HepG2 (cell line): ENCODE data around the gene POLN. TPM values are rescaled to one million over a fixed set of nuclear protein-coding genes. Genes with fewer than 3 reads are reported as not detected.

Experiments used
- HDAC2 ChIP-seq: sonication (generic); formaldehyde crosslinking; IDR thresholded peaks from 2 replicates; pipeline ENCODE4 v1.4.0; 2020; ENCODE audit warnings: missing genetic modification reagents
- JUN ChIP-seq: sonication (generic); formaldehyde crosslinking; IDR thresholded peaks from 2 replicates; pipeline ENCODE4 v1.4.0; 2020; ENCODE audit warnings: mild to moderate bottlenecking, missing genetic modification reagents
- MTF1 ChIP-seq: sonication (generic); formaldehyde crosslinking; IDR thresholded peaks from 2 replicates; pipeline ENCODE4 v1.5.0; 2020; ENCODE audit warnings: missing genetic modification reagents
- MYNN ChIP-seq: sonication (generic); formaldehyde crosslinking; IDR thresholded peaks from 2 replicates; pipeline ENCODE4 v1.4.0; 2020; ENCODE audit warnings: mild to moderate bottlenecking, low read depth, missing genetic modification reagents
- SRSF9 ChIP-seq: fragments of 200-400 bp; formaldehyde crosslinking; IDR thresholded peaks from 2 replicates; pipeline ENCODE4 v1.6.1; 2018; ENCODE audit warnings: borderline replicate concordance, mild to moderate bottlenecking, low read depth, low read length; ENCODE audit not compliant: insufficient read depth, poor library complexity, severe bottlenecking
- polyA plus RNA-seq, 8 experiments: library from polyadenylated mRNA; depleted of rRNA in 3 of 8; stranded (reverse) in 7 of 8; unstranded in 1 of 8; fragments of >200 nt; fragmentation: Illumina TruSeq in 4 of 8; extraction: Trizol in 4 of 8; gene quantifications; 2 replicates each; pipeline versions ENCODE4 v1.2.1 to v1.2.3, GENCODE V29; 2011 to 2016; ENCODE audit warnings: low read depth in 4 of 8, missing spikeins in 1 of 8, mixed read lengths in 1 of 8; ENCODE audit not compliant: insufficient read depth in 1 of 8
- total RNA-seq, 5 experiments: library from RNA; depleted of rRNA; stranded (reverse); fragments of >200 nt; fragmentation: Illumina TruSeq; extraction: Trizol; gene quantifications; 2 replicates each; pipeline ENCODE4 v1.2.3, GENCODE V29; 2016; ENCODE audit warnings: low read depth in 1 of 5
- TF ChIP-seq, protein P1 (sequence below): sonication (generic); formaldehyde crosslinking; IDR thresholded peaks from 2 replicates; pipeline ENCODE4 v1.8.0; 2022; ENCODE audit warnings: missing genetic modification reagents, mild to moderate bottlenecking, borderline replicate concordance
- TF ChIP-seq, protein P2 (sequence below): sonication (generic); formaldehyde crosslinking; IDR thresholded peaks from 2 replicates; pipeline ENCODE4 v1.4.0; 2020; ENCODE audit warnings: missing genetic modification reagents
- TF ChIP-seq, protein P3 (sequence below): sonication (generic); formaldehyde crosslinking; conservative IDR thresholded peaks from 2 replicates; pipeline ENCODE4 v1.8.0; 2022; ENCODE audit warnings: missing genetic modification reagents
- TF ChIP-seq, protein P4 (sequence below): sonication (generic); formaldehyde crosslinking; IDR thresholded peaks from 2 replicates; pipeline ENCODE4 v1.5.0; 2020; ENCODE audit warnings: mild to moderate bottlenecking, missing genetic modification reagents
- TF ChIP-seq, protein P5 (sequence below): sonication (generic); formaldehyde crosslinking; IDR thresholded peaks from 2 replicates; pipeline ENCODE4 v1.8.1; 2023; ENCODE audit warnings: missing genetic modification reagents, mild to moderate bottlenecking, borderline replicate concordance
- TF ChIP-seq, protein P6 (sequence below): sonication (generic); formaldehyde crosslinking; IDR thresholded peaks from 2 replicates; pipeline ENCODE4 v1.8.1; 2022; ENCODE audit warnings: low read depth, mild to moderate bottlenecking, missing genetic modification reagents
- TF ChIP-seq, protein P7 (sequence below): sonication (generic); formaldehyde crosslinking; IDR thresholded peaks from 2 replicates; pipeline ENCODE4 v1.5.0; 2020; ENCODE audit warnings: mild to moderate bottlenecking, missing genetic modification reagents, borderline replicate concordance
- TF ChIP-seq, protein P8 (sequence below): sonication (generic); formaldehyde crosslinking; IDR thresholded peaks from 2 replicates; pipeline ENCODE4 v1.4.0; 2020; ENCODE audit warnings: low read depth, mild to moderate bottlenecking, missing genetic modification reagents

Gene POLN
- total and polyA plus RNA-seq, 2 of the 13 experiments (the other 11 are each of a cell fraction or from before 2014, with no cell fraction given): 0.93 to 1.5 TPM

DNA sequence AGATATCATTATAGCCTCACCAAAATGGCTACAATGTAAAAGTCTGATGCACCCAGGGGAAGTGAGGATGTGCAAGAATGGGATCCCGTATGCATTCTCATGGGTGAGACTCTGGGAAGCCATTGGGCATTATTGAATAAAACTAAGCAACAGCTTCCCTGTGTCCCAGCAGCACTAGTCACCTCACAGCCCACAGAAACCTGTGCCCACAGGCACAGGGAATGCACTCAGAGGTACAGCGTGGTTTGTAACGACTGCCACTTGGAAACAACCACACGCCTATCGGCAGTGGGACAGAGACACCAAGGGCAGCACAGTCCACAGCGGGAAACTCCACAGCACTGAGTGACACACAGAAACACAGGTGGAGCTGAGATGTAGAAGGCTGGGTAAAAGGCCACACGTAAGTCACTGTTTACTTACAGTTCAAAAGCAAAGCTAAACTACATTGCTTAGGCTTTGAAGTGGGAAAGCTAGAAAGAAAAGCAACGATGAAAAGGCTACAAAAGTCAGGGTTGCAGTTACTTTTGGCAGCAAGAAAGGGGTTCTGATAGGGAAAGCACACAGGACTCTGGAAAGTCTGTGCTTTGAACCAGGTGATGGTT is 69.2 kb downstream of the POLN start (continued):
- TF ChIP-seq, protein P1, sequence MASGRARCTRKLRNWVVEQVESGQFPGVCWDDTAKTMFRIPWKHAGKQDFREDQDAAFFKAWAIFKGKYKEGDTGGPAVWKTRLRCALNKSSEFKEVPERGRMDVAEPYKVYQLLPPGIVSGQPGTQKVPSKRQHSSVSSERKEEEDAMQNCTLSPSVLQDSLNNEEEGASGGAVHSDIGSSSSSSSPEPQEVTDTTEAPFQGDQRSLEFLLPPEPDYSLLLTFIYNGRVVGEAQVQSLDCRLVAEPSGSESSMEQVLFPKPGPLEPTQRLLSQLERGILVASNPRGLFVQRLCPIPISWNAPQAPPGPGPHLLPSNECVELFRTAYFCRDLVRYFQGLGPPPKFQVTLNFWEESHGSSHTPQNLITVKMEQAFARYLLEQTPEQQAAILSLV (CRISPR knock-in tag): no peak
- TF ChIP-seq JUN (CRISPR knock-in tag) (no peak), HDAC2 (peak; percentile 63), MYNN (CRISPR knock-in tag) (no peak), SRSF9 (no peak), MTF1 (no peak)
- TF ChIP-seq, protein P2, sequence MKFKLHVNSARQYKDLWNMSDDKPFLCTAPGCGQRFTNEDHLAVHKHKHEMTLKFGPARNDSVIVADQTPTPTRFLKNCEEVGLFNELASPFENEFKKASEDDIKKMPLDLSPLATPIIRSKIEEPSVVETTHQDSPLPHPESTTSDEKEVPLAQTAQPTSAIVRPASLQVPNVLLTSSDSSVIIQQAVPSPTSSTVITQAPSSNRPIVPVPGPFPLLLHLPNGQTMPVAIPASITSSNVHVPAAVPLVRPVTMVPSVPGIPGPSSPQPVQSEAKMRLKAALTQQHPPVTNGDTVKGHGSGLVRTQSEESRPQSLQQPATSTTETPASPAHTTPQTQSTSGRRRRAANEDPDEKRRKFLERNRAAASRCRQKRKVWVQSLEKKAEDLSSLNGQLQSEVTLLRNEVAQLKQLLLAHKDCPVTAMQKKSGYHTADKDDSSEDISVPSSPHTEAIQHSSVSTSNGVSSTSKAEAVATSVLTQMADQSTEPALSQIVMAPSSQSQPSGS (CRISPR knock-in tag): no peak
- TF ChIP-seq, protein P3, sequence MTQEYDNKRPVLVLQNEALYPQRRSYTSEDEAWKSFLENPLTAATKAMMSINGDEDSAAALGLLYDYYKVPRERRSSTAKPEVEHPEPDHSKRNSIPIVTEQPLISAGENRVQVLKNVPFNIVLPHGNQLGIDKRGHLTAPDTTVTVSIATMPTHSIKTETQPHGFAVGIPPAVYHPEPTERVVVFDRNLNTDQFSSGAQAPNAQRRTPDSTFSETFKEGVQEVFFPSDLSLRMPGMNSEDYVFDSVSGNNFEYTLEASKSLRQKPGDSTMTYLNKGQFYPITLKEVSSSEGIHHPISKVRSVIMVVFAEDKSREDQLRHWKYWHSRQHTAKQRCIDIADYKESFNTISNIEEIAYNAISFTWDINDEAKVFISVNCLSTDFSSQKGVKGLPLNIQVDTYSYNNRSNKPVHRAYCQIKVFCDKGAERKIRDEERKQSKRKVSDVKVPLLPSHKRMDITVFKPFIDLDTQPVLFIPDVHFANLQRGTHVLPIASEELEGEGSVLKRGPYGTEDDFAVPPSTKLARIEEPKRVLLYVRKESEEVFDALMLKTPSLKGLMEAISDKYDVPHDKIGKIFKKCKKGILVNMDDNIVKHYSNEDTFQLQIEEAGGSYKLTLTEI (CRISPR knock-in tag): no peak
- TF ChIP-seq, protein P4, sequence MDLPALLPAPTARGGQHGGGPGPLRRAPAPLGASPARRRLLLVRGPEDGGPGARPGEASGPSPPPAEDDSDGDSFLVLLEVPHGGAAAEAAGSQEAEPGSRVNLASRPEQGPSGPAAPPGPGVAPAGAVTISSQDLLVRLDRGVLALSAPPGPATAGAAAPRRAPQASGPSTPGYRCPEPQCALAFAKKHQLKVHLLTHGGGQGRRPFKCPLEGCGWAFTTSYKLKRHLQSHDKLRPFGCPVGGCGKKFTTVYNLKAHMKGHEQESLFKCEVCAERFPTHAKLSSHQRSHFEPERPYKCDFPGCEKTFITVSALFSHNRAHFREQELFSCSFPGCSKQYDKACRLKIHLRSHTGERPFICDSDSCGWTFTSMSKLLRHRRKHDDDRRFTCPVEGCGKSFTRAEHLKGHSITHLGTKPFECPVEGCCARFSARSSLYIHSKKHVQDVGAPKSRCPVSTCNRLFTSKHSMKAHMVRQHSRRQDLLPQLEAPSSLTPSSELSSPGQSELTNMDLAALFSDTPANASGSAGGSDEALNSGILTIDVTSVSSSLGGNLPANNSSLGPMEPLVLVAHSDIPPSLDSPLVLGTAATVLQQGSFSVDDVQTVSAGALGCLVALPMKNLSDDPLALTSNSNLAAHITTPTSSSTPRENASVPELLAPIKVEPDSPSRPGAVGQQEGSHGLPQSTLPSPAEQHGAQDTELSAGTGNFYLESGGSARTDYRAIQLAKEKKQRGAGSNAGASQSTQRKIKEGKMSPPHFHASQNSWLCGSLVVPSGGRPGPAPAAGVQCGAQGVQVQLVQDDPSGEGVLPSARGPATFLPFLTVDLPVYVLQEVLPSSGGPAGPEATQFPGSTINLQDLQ: no peak
- TF ChIP-seq, protein P5, sequence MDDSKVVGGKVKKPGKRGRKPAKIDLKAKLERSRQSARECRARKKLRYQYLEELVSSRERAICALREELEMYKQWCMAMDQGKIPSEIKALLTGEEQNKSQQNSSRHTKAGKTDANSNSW (CRISPR knock-in tag): no peak
- TF ChIP-seq, protein P6, sequence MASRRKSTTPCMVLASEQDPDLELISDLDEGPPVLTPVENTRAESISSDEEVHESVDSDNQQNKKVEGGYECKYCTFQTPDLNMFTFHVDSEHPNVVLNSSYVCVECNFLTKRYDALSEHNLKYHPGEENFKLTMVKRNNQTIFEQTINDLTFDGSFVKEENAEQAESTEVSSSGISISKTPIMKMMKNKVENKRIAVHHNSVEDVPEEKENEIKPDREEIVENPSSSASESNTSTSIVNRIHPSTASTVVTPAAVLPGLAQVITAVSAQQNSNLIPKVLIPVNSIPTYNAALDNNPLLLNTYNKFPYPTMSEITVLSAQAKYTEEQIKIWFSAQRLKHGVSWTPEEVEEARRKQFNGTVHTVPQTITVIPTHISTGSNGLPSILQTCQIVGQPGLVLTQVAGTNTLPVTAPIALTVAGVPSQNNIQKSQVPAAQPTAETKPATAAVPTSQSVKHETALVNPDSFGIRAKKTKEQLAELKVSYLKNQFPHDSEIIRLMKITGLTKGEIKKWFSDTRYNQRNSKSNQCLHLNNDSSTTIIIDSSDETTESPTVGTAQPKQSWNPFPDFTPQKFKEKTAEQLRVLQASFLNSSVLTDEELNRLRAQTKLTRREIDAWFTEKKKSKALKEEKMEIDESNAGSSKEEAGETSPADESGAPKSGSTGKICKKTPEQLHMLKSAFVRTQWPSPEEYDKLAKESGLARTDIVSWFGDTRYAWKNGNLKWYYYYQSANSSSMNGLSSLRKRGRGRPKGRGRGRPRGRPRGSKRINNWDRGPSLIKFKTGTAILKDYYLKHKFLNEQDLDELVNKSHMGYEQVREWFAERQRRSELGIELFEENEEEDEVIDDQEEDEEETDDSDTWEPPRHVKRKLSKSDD (CRISPR knock-in tag): no peak
- TF ChIP-seq, protein P7, sequence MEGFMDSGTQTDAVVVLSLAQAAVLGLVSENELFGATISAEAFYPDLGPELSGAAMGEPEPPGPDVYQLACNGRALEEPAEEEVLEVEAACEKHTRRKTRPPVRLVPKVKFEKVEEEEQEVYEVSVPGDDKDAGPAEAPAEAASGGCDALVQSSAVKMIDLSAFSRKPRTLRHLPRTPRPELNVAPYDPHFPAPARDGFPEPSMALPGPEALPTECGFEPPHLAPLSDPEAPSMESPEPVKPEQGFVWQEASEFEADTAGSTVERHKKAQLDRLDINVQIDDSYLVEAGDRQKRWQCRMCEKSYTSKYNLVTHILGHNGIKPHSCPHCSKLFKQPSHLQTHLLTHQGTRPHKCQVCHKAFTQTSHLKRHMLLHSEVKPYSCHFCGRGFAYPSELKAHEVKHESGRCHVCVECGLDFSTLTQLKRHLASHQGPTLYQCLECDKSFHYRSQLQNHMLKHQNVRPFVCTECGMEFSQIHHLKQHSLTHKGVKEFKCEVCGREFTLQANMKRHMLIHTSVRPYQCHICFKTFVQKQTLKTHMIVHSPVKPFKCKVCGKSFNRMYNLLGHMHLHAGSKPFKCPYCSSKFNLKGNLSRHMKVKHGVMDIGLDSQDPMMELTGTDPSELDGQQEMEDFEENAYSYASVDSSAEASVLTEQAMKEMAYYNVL (CRISPR knock-in tag): peak; percentile 58; the same call in 1 of the 2 replicates
- TF ChIP-seq, protein P8, sequence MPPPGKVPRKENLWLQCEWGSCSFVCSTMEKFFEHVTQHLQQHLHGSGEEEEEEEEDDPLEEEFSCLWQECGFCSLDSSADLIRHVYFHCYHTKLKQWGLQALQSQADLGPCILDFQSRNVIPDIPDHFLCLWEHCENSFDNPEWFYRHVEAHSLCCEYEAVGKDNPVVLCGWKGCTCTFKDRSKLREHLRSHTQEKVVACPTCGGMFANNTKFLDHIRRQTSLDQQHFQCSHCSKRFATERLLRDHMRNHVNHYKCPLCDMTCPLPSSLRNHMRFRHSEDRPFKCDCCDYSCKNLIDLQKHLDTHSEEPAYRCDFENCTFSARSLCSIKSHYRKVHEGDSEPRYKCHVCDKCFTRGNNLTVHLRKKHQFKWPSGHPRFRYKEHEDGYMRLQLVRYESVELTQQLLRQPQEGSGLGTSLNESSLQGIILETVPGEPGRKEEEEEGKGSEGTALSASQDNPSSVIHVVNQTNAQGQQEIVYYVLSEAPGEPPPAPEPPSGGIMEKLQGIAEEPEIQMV: no peak
